Hepatocyte (in vitro differentiated cells): ENCODE measurements around the gene TRAM2.

ENCODE experiments used
- EZH2 ChIP-seq: fragments of 200-600 bp; sonication (generic); IDR thresholded peaks from 2 replicates; pipeline ENCODE4 v1.6.1; 2016; ENCODE audit warnings: antibody characterized with exemption, mild to moderate bottlenecking, borderline replicate concordance
- EZH2phosphoT487 ChIP-seq: fragments of 200-600 bp; sonication (generic); IDR thresholded peaks from one replicate; pipeline ENCODE4 v1.6.1; 2018; ENCODE audit warnings: antibody characterized with exemption, mild to moderate bottlenecking, low read depth, moderate library complexity; ENCODE audit not compliant: unreplicated experiment, severe bottlenecking
- TF ChIP-seq, protein P1 (sequence below): fragments of 200-600 bp; sonication (generic); IDR thresholded peaks from 2 replicates; pipeline ENCODE4 v1.5.1; 2016; ENCODE audit warnings: antibody characterized with exemption, mild to moderate bottlenecking; ENCODE audit not compliant: poor library complexity

DNA sequence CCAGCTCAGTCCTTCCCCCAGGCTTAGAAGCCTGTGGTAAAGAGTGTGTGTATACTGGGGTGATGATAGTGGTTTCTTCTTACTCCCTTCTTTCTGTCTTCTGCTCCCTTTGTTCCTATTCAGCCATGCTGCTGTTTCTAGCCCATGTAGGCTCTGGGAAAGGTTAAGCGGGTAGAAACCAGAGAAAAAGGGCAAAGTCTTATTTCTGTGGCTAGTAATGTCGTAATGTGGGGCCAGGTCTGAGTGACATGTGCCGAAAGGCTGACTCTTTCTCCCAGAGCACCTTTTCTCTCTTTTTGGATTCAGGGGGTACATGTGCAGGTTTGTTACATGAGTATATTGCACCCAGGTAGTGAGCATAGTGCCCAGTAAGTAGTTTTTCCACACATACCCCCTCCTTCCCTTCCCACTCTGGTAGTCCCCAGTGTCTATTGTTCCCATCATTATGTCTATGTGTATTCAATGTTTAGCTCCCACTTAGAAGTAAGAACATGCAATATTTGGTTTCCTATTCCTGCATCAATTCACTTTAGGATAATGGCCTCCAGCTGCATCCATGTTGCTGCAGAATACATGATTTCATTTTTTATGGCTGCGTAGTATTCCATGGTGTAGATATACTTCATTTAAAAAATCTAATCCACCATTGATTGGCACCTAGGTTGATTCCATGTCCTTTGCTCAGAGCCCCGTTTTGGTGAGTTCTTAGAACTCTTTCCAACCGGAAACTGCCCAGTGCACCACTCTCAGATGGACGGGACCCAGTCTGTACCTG lies 82.4 kb downstream of the TRAM2 start:
- TF ChIP-seq, protein P1, sequence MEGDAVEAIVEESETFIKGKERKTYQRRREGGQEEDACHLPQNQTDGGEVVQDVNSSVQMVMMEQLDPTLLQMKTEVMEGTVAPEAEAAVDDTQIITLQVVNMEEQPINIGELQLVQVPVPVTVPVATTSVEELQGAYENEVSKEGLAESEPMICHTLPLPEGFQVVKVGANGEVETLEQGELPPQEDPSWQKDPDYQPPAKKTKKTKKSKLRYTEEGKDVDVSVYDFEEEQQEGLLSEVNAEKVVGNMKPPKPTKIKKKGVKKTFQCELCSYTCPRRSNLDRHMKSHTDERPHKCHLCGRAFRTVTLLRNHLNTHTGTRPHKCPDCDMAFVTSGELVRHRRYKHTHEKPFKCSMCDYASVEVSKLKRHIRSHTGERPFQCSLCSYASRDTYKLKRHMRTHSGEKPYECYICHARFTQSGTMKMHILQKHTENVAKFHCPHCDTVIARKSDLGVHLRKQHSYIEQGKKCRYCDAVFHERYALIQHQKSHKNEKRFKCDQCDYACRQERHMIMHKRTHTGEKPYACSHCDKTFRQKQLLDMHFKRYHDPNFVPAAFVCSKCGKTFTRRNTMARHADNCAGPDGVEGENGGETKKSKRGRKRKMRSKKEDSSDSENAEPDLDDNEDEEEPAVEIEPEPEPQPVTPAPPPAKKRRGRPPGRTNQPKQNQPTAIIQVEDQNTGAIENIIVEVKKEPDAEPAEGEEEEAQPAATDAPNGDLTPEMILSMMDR: no peak
- TF ChIP-seq EZH2: no peak
- no peak for TF ChIP-seq EZH2phosphoT487
